HUDEP-2 (cell line): ENCODE measurements around the gene USP47.
A peak's percentile ranks its signal among the peaks of the same experiment; 100 is the strongest.
"Not testable (repeated sequence)": the region's sequence is repeated elsewhere in the genome, so short reads cannot be mapped to it uniquely, and the experiment has no call there.

Experiments used
- DNase-seq, 76 experiments: peaks; one replicate each; lab custom pipeline; 2025; ENCODE audit not compliant: unreplicated experiment in 76 of 76; lab: John Stamatoyannopoulos, UW

USP47 gene

GRCh38 chr11:11827272-11827671, 14.5 kb upstream of the USP47 start:
- no peak for DNase-seq

DNA sequence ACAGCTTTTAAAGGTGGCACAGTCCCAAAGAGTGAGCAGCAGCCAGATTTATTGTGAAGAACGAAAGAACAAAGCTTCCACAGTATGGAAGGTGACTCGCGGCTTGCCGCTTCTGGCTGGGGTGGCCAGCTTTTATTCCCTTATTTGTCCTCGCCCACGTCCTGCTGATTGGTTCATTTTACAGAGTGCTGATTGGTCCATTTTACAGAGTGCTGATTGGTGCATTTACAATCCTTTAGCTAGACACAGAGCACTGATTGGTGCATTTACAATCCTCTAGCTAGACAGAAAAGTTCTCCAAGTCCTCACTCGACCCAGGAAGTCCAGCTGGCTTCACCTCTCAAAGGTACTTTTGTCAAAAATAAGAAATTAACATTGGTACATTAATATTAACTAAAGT, 10.4 kb upstream of the USP47 start:
- not testable (repeated sequence) for DNase-seq

DNA sequence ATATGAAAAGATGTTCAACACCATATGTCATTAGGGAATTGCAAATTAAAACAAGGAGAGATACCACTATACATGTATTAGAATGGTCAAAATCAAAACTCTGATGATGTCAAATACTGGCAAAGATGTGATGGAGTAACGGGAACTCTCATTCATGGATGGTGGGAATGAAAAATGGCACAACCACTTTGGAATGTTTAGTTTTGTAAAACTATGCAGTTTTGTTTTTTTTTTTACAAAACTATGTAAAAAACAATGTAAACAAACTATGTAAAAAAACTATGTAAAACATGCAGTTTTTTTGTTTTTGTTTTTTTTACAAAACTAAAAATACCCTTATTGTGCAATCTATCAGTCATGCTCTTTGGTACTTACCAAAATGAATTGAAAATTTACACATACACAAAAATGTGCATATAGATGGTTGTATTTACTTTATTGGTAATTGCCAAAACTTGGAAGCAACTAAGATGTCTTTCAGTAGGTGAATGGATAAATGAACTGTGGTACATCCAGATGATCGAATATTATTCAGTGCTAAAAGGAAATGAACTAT, 5.0 kb upstream of the USP47 start:
- DNase-seq, result no peak

- no peak for DNase-seq
Observed at GRCh38 chr11:11839718-11840117, 2.1 kb upstream of the USP47 start.

DNA sequence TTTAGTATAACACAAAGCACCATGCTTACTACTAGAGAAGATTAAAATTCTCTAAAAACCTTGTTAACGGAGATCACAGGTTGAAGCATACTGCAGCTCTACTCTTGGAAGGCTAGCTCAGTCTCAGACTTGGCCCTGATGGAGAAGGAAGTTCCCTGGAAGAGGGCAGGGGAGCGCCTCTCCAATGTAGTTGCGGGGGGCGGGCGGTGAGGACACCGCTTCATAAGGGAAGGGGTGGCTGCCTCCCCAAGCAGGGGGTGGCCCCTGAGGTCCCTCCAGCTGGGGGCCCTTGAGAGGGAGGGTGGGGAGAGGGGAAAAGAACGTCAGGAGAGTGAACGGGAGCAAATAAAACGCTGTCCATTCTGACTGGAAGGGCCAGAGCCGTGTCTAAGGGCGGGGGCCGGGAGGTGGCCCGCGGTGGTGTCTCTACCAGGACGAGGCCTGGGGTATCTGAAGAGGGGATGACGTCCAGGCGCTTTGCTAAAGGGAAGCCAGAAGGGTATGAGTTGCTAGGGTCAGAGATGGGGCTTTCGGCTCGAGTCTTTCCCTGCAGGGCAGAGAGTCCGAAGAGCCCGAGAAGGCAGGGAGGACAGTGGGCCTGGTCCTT, 553 bp upstream of the USP47 start:
- DNase-seq, result peak in 32 of 76 experiments; percentile 7 to 77 (median 44)

GRCh38 chr11:11842421-11843008, 743 bp downstream of the USP47 start:
- DNase-seq, result peak in 70 of 76 experiments; percentile 18 to 80 (median 54)

DNA sequence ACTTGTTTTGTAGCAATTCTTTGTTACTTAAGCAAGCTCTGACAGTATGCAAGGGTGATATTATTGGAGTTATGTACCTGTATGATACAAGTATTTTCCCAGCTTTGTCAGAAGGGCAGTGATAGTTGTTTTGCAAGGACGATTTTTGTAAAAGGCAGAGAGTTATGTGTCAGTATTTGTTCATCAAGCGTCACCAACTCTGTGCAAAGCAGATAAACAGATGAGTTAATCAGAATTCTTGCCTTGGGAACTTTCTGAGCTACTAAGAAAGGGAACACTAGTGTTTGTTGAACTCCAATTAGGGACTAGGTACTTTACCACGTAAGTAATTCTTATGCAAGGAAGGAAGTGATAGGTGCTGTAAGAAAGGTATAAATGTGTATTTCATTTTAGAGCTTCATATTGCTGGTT, 1.4 kb downstream of the USP47 start:
- DNase-seq, result peak in 5 of 76 experiments; percentile 10 to 27 (median 13)

GRCh38 chr11:11843642-11844041, 1.9 kb downstream of the USP47 start:
- no peak for DNase-seq

- DNase-seq, result peak in 1 of 76 experiments; percentile 11
Observed at GRCh38 chr11:11844272-11844671, 2.5 kb downstream of the USP47 start.

GRCh38 chr11:11845071-11845470, 3.3 kb downstream of the USP47 start:
- no peak for DNase-seq

- DNase-seq, result no peak
Observed at GRCh38 chr11:11845551-11845950, 3.8 kb downstream of the USP47 start.

DNA sequence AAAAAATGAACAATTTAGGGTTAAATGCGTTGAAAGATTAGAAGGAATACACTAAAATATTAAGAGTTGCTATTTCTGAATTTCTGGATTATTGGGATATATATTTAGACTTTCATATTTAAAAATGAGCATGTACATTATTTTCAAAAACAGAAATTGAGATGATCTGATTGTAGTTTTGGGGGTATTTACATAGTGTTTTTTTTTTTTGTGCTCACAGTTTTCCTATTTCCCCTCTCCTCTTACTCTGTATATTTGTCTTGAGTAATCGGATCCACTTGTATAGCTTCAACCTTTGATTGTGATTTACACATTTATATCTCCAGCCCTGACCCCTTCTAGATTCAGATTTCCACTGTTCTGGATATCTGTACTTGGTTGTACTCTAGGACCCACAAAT, 5.3 kb downstream of the USP47 start:
- DNase-seq, result no peak

DNA sequence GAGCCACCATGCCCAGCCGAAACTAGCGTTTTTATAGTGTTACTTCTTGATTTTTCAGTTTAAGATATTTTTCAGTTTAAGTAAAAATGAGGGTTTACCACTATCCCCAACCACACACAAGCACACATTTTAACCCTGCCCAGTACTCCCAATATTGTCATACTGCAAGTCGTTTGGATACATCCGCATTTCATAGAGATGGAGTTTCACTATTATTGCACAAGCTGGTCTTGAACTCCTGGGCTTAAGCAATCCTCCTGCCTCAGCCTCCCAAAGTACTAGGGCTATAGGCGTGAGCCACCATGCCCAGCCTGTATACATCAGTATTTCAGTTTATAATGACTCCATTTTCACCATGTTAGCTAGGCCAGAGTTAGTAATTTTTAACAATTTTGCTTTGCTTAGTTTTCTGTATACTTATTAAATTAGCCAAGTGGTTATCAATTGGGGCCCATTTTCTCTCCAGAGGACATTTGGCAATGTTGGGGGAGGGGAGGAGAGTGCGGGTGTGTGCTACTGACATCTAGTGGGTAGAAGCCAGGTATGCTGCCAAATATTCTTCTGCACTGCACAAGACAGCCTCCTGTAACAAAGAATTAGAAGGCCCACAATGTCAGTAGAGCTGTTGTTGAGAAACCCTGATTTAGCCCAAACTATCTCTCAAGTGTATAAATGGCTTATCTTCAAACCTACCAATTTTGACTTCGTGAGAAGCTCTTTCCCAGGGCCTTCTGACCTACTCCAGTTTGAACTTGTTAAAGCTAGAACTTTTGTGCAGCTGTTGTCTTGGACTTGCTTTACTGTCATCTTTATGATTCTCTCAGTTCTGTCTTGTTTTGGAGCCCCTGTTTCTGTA, 7.3 kb downstream of the USP47 start:
- peak in 65 of 76 experiments; percentile 4 to 79 (median 45) for DNase-seq

DNA sequence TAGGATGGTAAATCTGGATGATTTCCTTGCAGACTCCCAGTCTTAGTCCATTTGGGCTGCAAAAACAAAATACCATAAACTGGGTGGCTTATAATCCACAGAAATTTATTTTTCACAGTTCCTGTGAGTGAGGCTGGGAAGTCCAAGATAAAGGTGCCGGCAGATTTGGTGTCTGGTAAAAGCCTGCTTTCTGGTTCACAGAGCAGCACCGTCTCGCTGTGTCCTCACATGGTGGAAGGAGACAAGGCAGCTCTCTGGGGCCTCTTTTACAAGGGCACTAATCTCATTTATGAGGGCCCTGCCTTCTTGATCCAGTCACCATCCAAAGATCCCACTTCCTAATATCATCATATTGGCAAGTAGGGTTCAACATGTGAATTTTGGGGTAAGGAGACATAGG, 8.9 kb downstream of the USP47 start:
- no peak for DNase-seq

DNA sequence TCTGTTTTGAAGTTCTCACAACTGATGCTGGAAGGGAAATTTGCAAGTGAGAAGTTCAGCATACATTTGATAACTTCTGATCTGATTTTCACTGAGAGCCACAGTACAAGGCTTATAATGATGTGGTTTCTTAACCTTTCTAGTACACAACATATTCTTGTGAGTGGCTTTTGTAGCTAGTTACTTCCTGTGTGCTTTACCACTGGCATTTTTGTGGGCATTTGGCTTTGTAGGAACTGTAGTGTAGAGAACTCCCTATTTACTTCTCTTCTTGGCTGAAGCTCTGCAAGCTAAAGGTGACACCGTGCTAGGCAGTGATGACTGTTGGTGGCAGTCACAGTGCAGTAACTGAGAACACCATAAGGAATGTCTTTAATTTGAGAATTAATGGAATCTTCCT, 14.9 kb downstream of the USP47 start:
- DNase-seq, result no peak

- no peak for DNase-seq
Observed at GRCh38 chr11:11857769-11858168, 16.0 kb downstream of the USP47 start.

GRCh38 chr11:11858676-11859075, 16.9 kb downstream of the USP47 start:
- DNase-seq, result no peak

- DNase-seq, result no peak
Observed at GRCh38 chr11:11860103-11860979, 18.6 kb downstream of the USP47 start.

DNA sequence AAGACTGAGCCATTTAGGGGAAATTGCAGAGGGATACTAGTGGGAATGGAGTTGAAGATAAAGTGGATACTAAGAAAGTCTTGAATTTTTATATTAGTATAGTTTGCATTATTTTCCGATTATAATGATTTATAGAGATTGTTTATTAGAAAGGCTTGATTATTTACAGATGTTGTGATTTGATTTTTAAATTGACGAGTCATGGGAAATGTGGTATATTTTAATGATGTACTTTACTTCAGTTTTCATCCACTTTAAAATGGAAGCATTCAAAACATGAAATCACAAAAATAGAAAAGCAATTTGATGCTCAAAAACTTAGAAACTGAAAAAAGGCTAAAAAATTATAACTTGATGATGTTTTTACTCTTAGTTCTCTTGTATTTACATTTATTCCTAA, 21.2 kb downstream of the USP47 start:
- DNase-seq, result no peak

GRCh38 chr11:11864332-11864731, 22.6 kb downstream of the USP47 start:
- DNase-seq, result no peak
